ENCODE results near the gene JUND. TPM values are rescaled to one million over a fixed set of nuclear protein-coding genes. Genes with fewer than 3 reads are reported as not detected.

Gene JUND
- total RNA-seq, 1 experiment from 2014 or later, result 103 TPM

DNA sequence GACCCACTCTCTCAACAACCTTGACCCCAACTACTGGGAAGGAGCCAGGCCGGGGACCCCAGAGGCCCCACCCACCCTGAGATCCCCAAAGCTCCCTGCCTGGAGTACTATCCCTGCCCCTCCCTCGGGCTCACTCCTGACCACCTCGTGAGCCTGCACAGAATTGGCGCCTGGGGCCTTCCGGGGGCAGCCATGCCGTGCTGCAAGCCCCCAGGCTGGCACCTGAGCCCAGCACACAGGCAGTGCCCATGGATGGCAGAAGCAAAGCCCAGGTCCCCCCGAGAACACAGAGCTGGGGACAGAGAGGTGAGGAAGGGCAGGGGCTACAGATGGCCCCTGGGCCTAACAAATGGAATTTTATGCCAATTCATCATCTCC lies 27.5 kb upstream of the JUND start:
- WGBS (ENCODE audit: extremely low coverage, insufficient read length, low lambda C conversion rate), result no CpG with 5 or more reads among the region's 7 CpGs
- no peak overlapping the region for H2BK5ac ChIP-seq (ENCODE audit: insufficient read length, low read length)
- no peak overlapping the region for H3K27ac Mint-ChIP-seq
- H3K18ac ChIP-seq (ENCODE audit: insufficient read length, low read depth, low read length), result no peak overlapping the region
- H3K9me3 ChIP-seq (ENCODE audit: control insufficient read depth, low read depth, low read length), result no peaks in the 10 kb centered on the region
- no peak overlapping the region for H4K91ac ChIP-seq (ENCODE audit: insufficient read length, low read depth, low read length)
- TF ChIP-seq, protein P1, sequence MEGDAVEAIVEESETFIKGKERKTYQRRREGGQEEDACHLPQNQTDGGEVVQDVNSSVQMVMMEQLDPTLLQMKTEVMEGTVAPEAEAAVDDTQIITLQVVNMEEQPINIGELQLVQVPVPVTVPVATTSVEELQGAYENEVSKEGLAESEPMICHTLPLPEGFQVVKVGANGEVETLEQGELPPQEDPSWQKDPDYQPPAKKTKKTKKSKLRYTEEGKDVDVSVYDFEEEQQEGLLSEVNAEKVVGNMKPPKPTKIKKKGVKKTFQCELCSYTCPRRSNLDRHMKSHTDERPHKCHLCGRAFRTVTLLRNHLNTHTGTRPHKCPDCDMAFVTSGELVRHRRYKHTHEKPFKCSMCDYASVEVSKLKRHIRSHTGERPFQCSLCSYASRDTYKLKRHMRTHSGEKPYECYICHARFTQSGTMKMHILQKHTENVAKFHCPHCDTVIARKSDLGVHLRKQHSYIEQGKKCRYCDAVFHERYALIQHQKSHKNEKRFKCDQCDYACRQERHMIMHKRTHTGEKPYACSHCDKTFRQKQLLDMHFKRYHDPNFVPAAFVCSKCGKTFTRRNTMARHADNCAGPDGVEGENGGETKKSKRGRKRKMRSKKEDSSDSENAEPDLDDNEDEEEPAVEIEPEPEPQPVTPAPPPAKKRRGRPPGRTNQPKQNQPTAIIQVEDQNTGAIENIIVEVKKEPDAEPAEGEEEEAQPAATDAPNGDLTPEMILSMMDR (conservative IDR thresholded peaks at IDR 0.05), result no peak
- no peaks in the 10 kb centered on the region for H4K20me1 ChIP-seq (ENCODE audit: control insufficient read depth, insufficient read depth, insufficient read length)
- no peaks in the 10 kb centered on the region for H3K9me3 Mint-ChIP-seq
- H4K5ac ChIP-seq (ENCODE audit: insufficient read length, low read depth, low read length), result no peak overlapping the region
- H2AK5ac ChIP-seq (ENCODE audit: insufficient read length, low read length), result no peak overlapping the region
- H3K79me2 ChIP-seq (ENCODE audit: insufficient read depth, low read length), result no peaks in the 10 kb centered on the region
- no peak overlapping the region for H3T11ph ChIP-seq (ENCODE audit: low read length)
- H3K79me1 ChIP-seq (ENCODE audit: insufficient read depth, low read depth, low read length, poor library complexity, severe bottlenecking), result no peaks in the 10 kb centered on the region
- DNase-seq, result no peak
- H3K4me1 ChIP-seq (ENCODE audit: insufficient read depth, low read length), result peaks cover 2% of the 10 kb centered on the region; the same call in 1 of the 2 replicates
- H3K4me1 Mint-ChIP-seq, result peaks cover 19 to 31% of the 10 kb centered on the region in 2 experiments
- no peak overlapping the region for H2BK120ac ChIP-seq (ENCODE audit: low read depth, low read length, poor library complexity, severe bottlenecking)
- peaks cover 25 to 68% (median 59%) of the 10 kb centered on the region in 3 experiments for H3K36me3 Mint-ChIP-seq (ENCODE audit: insufficient read depth in 1 of 3, low read depth in 3 of 3)
- no peak overlapping the region for H3K23ac ChIP-seq (ENCODE audit: insufficient read length, low read depth, low read length)
- no peak overlapping the region for H2BK20ac ChIP-seq (ENCODE audit: low read depth, low read length, poor library complexity, severe bottlenecking)
- H3K56ac ChIP-seq (ENCODE audit: insufficient read length, low read depth, low read length), result no peak overlapping the region
- no peak overlapping the region for H3K4me2 ChIP-seq (ENCODE audit: insufficient read depth, insufficient read length, low read length)
- H3K4ac ChIP-seq (ENCODE audit: low read depth, low read length), result no peak overlapping the region
- H4K8ac ChIP-seq (replicated peaks; ENCODE audit: insufficient read length, low read depth, low read length), result no peak overlapping the region
- H3K4me3 Mint-ChIP-seq, result no peak overlapping the region
- no peak overlapping the region for H2BK12ac ChIP-seq (ENCODE audit: insufficient read length, low read depth, low read length)
- H3K23me2 ChIP-seq (ENCODE audit: insufficient read length, low read depth, low read length, poor library complexity, severe bottlenecking), result peaks cover 3% of the 10 kb centered on the region
- H3K27ac ChIP-seq (ENCODE audit: insufficient read length, low read depth, low read length), result no peak overlapping the region
- H3K27me3 Mint-ChIP-seq (ENCODE audit: low read depth), result no peaks in the 10 kb centered on the region
- H2AFZ ChIP-seq (ENCODE audit: low read length), result no peak overlapping the region
- no peak overlapping the region for H2BK15ac ChIP-seq (ENCODE audit: low read depth, low read length)
- H3K14ac ChIP-seq (ENCODE audit: insufficient read depth, low read length), result no peak overlapping the region
- no peaks in the 10 kb centered on the region for H3K27me3 ChIP-seq (ENCODE audit: insufficient read depth, low read length)
- H3K9ac ChIP-seq (ENCODE audit: extremely low read depth, insufficient read length, low read length), result no peak overlapping the region

Data from H9 (cell line).